Germinal center (tissue), 1 donor: ENCODE data around the gene PNPT1.

Experiments
- DNase-seq: peaks from one replicate; pipeline ENCODE4 v3.0.0; 2012; ENCODE audit warnings: mixed read lengths, low spot score

PNPT1 gene

DNA sequence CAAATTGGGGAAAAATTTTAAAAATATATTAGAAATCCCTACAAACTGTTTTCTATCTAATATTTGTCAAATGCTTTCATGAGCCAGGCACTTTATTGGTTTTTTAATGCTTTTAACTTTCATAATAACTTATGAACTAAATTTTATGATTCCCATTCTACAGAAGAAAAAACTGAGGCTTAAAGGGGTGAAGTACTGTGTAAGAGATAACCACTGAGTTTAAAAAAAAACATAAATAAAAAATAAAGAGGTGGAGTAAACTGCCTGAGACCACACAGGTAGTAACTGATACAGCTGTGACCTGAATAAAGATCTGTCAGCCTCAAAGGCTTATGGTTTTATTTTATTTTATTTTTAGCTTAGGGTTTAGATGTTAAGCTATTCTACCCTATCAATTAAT is 24.7 kb downstream of the PNPT1 start:
- no peak for DNase-seq

DNA sequence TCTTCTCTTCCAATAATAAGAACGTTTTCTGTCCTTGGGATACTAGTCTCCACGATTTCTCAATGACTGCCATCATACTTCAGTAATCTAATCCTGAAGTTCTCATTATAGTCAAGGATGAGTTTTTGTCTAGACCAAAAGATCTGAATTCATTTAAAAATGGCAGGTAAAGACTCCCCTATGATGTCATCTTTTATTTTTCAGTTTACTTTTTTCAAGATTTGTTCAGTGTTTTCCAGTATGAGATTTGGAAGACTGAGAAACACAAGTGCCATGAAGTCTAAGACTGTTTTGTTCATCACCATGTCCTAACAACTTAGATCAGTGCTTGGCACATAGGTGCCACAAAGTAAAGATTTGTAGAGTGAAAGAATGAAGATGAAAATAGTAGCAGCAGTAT is 40.4 kb downstream of the PNPT1 start:
- no peak for DNase-seq

DNA sequence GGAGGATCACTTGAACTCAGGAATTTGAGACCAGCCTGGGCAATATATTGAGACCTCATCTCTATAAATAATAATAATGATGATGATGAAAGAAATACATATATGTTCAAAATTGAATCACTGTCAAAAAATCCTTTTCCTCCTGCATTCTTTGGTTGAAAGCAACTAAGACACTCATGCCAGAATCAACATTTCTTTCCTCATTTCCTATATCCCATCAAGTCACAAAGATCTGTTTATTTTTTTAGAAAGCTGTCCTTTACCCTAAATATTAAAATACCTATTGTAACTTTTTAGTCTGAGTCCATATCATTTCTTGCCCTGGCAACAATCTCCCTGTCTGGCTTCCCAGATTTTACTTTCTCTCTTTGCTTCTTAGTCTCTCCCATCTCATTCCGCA is 44.4 kb downstream of the PNPT1 start:
- DNase-seq = no peak

DNA sequence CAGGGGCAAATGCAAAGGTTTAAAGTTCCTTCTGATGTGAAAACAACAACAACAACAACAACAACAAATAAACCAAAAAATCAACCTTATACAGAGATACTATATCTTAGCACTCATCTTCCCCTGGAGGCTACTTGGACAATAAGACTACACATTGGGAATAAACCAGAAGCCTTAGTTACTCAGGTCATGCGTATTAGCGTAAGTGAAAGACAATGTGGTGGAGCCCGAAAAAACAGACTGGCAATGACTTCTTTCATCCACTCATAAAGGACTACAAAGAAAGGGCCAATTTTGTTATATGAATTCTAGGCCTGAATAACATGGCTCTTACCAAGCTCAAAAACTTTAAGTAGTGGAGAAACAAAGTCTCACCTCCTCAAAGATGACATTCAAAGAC is 56.8 kb downstream of the PNPT1 start:
- no peak for DNase-seq

DNA sequence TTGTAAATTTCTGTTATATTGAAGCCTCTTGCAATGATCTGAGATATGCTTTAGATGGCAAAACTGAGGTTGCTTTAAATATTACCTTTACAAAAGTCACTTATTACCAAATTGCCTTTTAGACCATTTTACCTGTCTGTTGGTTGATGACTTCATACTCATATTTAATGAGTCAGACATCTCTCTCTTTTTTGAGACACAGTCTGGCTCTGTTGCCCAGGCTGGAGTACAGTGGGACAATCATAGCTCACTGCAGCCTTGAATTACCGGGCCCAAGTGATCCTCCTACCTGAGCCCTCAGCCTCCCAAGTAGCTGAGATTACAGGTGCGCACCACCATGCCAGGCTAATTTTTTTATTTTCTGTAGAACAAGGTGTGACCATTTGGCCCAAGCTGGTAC is 64.7 kb downstream of the PNPT1 start:
- DNase-seq = no peak

DNA sequence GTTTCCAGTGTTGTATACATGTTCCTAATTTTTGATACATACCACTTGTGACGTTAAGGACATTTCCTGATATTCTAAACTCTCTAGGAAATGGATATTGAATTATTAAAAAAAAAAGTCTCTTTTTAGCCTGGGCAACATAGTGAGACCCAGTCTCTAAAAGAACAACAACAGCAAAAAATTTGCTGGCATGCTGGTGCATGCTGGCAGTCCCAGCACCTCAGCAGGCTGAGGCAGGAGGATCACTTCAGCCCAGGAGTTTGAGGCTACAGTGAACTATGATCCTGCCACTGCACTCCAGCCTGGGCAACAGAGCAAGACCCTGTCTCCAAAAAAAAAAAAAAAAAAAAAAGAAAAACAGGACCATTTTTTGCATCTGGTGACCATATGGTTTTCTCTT is 65.7 kb downstream of the PNPT1 start:
- DNase-seq = no peak

DNA sequence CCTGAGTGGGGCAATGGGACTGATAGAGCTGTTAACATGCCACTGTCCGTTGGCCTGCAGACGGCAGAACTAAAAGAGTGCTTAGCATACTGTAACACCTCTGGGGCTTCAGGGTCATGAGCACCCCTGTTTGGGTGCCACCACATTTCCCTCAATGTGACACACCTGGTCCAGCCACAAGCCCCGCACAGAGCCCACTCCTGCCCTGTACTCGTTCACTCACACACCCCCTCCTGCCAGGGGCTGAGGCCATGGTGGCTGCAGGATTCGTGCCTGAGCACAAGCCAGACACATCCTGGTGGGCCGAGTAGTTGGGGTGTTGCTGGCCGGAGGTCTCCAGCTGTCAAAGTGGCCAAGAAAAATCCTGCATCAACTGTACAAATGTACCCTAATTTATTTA is 71.8 kb downstream of the PNPT1 start:
- no peak for DNase-seq

DNA sequence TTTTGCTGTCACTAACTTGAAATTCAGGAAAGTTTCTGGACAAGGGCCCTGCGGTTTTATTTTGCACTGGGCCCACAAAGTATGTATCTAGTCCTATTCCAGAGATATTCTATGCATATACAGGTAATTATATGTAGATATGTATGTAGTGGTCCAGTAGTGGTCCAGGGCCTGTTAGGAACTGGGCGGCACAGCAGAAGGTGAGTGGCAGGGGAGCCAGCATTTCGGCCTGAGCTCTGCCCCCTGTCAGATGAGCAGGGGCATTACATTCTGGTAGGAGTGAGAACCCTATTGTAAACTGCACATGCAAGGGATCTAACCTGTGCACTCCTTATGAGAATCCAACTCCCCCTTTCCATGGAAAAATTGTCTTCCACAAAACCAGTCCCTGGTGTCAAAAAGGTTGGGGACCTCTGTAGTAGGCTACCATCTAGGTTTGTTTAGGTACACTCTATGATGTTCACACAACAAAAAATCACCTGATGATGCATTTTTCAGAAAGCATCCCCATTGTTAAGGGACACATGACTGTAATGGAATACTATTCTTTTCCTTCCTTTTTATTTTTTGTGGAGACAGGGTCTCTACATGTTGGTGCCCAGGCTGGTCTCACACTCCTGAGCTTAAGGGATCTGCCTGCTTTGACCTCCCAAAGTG is 73.4 kb downstream of the PNPT1 start:
- peak; percentile 10 for DNase-seq

DNA sequence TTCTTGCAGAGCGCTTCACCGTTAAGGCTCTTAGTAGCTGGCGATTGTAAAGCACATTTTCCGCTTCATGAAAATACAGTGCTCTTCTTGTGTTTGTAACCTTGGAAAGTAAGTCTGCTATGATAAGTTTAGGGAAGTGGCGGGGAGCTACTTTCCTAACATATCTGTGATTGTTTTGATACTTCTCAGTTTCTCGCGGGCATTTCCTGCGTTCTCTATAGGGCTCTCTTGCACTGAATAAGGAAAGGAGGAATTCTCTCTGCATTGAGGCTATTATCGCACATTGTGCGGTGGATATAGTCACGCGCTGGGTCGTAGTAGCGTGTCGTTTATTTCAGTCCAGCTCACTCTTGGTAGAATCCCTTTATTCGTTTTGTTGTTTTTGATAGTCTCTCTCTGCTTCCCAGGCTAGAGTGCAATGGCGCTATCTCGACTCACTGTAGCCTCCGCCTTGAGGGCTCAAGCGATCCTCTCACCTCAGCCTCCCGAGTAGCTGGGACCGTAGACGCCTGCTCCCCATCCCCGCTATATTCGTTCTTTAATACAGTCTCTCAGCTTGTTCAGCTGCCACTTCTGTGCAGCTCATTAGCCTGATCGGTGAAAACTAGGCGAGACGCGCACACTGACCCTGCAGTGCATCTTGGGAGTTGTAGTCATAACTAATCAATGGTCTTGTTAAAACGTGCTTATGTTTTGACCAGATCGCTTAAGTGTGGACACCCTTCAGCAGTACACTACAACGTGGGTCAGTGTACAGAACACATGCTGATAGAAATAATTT is 75.2 kb downstream of the PNPT1 start:
- DNase-seq = peak; percentile 62

DNA sequence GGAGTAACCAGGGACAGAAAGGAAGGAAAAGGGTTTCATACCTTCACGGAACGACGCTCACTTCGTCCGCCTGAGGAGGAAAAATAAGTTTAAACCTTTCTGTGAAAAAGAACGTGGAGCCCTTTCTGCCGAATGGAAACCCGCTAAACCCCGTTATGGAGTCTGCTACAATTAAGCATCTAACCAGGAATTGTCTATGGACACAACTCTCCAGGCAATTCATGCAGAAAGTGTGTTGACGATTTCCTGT is 75.7 kb downstream of the PNPT1 start:
- DNase-seq = no peak

DNA sequence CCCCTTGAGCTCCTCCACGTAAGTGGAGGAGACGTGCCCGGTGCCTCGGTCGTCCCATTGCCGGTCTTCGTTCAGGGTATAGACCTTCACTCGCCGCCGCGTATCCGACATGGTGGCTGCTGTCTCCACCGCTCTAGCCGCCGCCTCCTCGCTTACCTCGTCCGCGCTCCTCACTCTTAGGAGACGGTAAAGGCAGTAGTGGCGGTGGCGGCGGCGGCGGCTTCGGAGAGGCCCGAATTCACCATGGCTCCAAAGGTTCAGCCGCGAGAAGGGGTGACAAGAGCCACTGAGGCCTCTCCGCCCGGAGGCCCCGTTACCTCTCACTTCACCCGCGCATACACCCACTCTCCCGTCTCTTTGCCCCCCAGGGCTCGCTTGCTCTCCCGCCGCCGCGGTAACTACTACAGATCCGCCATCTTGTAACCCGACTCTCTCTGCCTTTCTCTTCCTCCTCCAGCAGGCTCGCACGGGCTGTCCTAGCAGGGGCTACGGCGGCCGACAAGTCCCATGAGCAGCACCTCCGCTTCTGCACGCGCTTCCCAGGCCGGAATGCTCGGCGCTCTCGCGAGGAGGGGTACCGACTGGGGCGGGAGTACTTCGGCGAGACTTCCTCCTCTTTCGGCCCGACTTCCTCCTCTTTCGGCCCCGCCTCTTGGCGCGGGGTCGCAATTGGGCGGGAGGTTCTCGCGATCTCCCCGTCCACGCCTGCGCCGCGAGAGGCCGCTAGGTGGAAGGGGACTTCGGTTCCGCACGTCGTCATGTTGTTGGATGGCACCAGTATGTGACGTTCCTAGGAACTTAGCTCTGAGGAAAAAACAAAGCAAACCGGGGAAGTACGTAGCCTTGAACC is 76.2 kb downstream of the PNPT1 start, which contains the start of gene PPP4R3B:
PPP4R3B (minus strand) TSS at position 448 of the 850 bp plus-strand sequence; CDS start at position 111, 337 bp downstream.
- peak; percentile 98 for DNase-seq

DNA sequence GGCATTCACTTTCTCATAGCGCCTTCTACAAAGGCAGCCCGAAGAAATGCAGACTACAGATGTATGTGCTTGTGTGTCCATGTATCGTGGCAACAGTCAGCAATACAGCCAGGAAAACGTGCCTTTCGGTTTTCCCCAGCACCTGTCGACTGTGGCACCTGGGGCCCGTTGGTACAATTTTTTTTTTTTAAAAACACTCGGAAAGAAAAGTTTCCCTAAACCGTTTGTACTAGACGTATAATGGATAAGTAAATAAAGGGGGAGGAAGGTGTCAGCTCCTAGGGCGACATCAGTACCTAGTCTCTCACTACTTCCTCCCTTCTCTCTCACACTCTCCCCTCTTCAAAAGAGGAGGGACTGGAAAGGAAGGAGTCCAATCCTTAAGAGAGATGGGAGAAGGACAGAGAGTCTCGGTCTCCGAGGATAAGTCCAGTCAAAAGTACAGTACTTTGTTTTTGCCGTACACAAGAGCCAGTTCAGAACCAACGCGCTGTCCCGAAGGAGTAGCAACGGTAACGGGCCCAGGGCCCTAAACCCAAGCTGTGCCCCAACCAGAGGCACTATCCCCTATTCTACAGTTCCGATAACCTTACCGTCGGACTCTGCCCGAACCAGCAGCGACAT is 77.0 kb downstream of the PNPT1 start:
- peak; percentile 50 for DNase-seq

DNA sequence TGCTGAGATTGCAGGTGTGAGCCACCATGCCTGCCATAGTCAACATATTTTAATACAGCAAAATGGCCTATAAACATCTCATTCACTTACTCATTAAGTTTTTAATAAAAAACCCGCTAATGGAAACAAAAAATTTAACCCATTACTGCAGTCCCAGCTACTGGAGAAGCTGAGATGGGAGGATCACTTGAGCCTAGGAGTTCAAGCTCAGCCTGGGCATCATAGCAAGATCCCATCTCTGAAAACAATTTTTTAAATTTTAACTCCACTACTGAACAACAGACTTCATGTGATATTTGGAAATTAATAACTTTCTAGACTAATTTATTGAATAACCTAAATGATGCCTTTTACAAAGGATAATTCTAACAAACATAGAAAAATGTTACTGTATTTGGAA is 81.6 kb downstream of the PNPT1 start:
- DNase-seq = no peak

DNA sequence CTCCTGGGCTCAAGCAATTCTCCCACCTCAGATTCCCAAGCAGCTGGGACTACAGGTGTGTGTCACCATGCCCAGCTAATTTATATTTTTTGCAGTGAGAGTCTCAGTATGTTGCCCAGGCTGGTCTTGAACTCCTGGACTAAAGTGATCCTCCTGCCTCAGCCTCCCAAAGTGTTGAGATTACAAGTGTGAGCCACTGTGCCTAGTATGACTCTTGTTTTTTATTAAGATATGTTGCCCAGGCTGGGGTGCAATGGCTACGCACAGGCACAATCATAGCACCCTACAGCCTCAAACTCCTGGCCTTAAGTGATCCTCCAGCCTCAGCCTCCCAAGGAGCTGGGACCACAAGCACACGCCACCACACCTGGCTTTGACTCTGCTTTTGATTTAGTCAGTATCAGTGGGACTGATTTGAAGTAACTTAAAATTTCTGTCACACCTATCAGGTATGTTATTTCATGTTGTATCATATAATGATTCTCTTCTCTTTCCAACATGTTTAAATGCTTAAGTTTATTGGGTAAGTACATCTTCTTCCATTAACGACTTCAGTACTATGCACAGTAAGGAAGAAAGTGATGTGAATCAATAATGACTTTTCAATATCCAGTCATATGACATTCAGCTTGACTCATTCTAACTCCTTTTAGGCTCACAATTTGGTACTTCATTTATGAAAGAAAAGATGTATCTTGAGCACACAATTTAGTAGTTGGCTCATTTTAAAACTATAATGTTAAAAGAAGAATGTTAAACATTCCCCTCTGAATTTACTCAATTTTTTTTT is 82.5 kb downstream of the PNPT1 start:
- no peak for DNase-seq

DNA sequence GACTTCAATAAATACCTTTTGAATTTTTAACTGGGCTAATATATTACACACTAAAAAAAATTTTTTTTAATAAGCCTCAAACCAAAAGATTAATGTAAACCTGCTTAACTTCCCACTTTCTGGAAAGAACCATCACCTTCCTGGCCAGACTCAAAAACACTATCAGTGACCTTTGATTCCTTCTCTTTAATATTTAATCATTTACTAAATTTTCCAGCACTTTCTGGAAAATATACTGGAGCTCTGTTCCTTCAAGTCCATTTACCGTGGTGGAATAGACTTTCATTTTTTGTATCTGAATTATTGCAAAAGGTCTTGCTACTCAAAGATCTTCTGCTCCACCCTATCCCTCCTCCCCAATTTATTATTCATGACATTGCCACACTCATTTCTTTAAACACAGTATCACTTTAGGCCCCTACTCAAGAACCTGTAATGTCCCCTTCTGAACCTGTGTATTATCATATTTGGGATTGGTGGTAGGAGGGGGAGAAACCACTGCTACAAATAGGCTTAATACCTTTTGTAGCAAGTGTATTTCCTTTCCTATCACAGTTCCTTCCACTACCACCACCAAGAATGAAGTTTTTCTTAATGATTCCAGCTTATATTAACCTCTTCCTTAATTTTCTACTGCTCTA is 83.6 kb downstream of the PNPT1 start:
- no peak for DNase-seq

DNA sequence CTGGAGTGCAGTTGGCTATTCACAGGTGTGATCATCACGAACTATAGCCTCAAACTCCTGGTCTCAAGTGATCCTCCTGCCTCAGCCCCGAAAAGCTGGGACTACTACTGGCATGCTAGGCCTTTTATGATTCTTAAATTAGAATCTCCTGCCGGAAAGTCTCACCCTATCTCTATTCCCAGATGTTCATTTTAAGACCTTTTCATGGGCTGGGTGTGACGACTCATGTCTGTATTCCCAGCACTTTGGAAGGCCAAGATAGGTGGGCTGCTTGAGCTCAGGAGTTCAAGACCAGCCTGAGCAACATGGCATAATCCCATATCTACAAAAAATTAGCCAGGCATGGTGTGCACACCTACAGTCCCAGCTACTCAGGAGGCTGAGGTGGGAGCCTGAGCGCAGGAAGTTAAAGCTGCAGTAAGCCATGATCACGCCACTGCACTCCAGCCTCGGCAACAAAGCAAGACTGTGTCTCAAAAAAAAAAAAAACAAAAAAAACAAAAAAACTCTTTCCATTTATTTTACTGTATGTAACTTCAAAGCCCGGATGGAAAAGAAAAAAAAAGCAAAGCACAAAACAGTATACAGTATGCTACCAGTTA is 84.3 kb downstream of the PNPT1 start:
- no peak for DNase-seq

DNA sequence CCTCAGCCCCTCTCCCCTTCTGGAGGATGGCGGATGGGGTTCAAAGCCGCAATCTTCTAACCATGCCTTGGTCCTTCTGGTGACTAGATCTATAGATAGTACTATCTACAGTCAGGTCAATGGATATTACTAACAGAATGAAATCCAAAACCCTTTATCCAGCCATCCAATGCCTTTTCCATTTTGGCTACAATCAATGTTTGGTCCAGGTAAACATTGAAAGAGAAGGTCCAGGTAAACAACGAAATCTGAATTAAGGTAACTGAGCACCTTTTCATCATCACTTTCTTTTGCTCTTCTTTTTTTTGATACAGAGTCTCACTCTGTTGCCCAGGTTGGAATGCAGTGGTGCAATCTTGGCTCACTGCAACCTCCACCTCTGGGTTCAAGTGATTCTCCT is 85.9 kb downstream of the PNPT1 start:
- no peak for DNase-seq

DNA sequence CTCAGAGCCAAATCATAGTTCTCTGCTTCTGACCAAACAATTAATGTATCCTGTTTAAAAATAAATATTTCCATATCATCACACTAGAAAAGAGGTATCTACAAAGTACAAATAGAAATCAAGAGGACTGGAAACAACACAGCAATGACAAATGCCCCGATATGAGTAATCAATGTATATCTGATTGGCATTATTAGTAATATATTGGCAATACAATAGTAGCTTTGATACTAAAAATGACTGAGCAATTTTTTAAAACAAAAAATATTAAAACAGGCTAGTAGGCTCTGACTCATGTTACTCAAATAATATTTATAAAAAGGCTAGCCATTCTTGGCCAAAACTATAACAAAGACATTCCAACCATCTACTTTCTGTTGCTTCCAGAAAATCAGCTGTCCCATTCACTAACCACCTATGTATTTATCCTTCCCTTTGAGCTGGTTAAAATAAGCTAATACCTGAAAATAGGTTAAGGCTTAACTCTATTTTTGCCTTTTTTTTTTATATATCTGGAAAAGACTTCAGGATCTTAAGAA is 89.5 kb downstream of the PNPT1 start:
- DNase-seq = no peak

DNA sequence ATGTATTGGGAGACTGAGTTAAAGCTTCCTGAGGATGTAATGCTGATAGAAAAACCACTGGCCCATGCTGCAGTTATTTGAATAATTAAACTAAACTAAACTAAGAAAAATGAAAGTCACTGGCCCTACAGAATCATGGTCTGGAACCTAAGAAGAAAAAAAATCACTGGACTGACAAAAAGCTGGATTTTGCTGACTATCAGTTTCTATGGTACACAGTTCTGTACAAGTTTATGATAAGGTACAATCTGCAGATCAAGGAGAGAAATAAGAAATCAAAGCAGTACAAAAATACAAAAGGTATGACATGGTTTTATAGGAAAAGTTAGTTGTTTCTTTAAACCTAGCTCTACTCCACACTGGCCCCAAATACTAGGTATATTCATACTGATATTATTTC is 91.8 kb downstream of the PNPT1 start:
- no peak for DNase-seq

DNA sequence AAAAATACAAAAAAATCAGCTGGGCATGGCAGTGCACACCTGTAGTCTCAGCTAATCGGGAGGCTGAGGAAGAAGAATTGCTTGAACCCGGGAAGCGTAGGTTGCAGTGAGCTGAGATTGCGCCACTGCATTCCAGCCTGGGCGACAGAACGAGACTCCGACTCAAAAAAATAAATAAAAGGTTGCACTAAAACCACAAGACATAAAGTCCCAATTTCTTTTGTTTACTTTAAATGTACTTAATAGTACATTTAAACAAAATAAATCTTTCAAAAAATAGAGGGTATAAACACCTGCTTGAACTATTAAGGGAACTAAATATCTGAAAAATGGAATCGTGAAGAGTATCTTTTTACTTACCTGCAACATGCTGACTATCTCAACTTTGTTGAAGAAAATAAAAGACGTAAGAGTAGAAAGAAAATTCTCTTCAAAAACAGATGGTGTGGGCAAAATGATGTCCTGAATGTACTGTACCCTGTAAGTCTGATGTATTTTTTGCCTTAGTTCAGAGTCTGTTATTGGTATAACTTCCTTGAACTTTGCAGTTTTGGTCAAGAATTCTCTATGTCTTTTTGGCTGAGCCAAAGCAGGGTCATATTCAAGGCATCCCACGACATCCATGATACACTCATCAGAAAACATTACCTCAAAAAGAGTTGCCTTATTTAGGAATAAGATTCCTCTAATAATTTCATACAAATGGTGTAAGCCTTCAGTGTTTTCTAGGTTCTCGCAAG is 95.4 kb downstream of the PNPT1 start:
- no peak for DNase-seq
